HT1080 (cell line): ENCODE measurements around the gene POU2F1. TPM values are rescaled to one million over a fixed set of nuclear protein-coding genes. Genes with fewer than 3 reads are reported as not detected.

ENCODE experiments used
- DNase-seq: peaks from one replicate; pipeline ENCODE4 v3.0.0-alpha.2; 2015; ENCODE audit warnings: low read depth
- total RNA-seq: library from RNA; depleted of rRNA; stranded (reverse); fragments of >200 nt; shearing (Covaris generic); gene quantifications from 2 replicates; pipeline ENCODE4 v1.2.3, GENCODE V29; 2014

The POU2F1 gene
- total RNA-seq, 1 experiment from 2014 or later = 5.0 TPM

- no peak for DNase-seq
Measured at GRCh38 chr1:167364826-167365225, 144.1 kb downstream of the POU2F1 start.

GRCh38 chr1:167365360-167365759, 144.7 kb downstream of the POU2F1 start:
- DNase-seq = no peak

- no peak for DNase-seq
Measured at GRCh38 chr1:167367705-167368104, 147.0 kb downstream of the POU2F1 start.

- DNase-seq = no peak
Measured at GRCh38 chr1:167369175-167369574, 148.5 kb downstream of the POU2F1 start.

- DNase-seq = no peak
Measured at GRCh38 chr1:167369933-167370332, 149.2 kb downstream of the POU2F1 start.

- no peak for DNase-seq
Measured at GRCh38 chr1:167371030-167371429, 150.3 kb downstream of the POU2F1 start.

GRCh38 chr1:167373398-167373797, 152.7 kb downstream of the POU2F1 start:
- DNase-seq = no peak

GRCh38 chr1:167373986-167374385, 153.3 kb downstream of the POU2F1 start:
- no peak for DNase-seq

GRCh38 chr1:167375949-167376348, 155.3 kb downstream of the POU2F1 start:
- DNase-seq = no peak

GRCh38 chr1:167387251-167387910, 166.7 kb downstream of the POU2F1 start:
- DNase-seq = no peak

GRCh38 chr1:167388976-167389375, 168.3 kb downstream of the POU2F1 start:
- no peak for DNase-seq

- DNase-seq = no peak
Measured at GRCh38 chr1:167392200-167392696, 171.6 kb downstream of the POU2F1 start.

- no peak for DNase-seq
Measured at GRCh38 chr1:167400359-167400953, 179.8 kb downstream of the POU2F1 start.

- DNase-seq = peak; percentile 48
Measured at GRCh38 chr1:167401260-167401873, 180.7 kb downstream of the POU2F1 start.

- DNase-seq = no peak
Measured at GRCh38 chr1:167404161-167404888, 183.6 kb downstream of the POU2F1 start.

GRCh38 chr1:167404908-167405307, 184.2 kb downstream of the POU2F1 start:
- DNase-seq = no peak

GRCh38 chr1:167408355-167408754, 187.7 kb downstream of the POU2F1 start:
- DNase-seq = no peak

GRCh38 chr1:167409183-167409582, 188.5 kb downstream of the POU2F1 start:
- no peak for DNase-seq

GRCh38 chr1:167412072-167412471, 191.4 kb downstream of the POU2F1 start:
- DNase-seq = no peak

GRCh38 chr1:167412920-167413319, 192.2 kb downstream of the POU2F1 start:
- DNase-seq = no peak

GRCh38 chr1:167413328-167413727, 192.6 kb downstream of the POU2F1 start:
- DNase-seq = no peak

GRCh38 chr1:167416506-167416905, 195.8 kb downstream of the POU2F1 start:
- DNase-seq = no peak
